Keratinocyte (primary cell): ENCODE measurements around the gene CSTB.

ENCODE experiments used
- EZH2 ChIP-seq: IDR thresholded peaks from one replicate; pipeline ENCODE4 v1.6.1; 2012; ENCODE audit warnings: inconsistent platforms, mild to moderate bottlenecking, low read length, moderate library complexity
- TF ChIP-seq, protein P1 (sequence below), 3 experiments: IDR thresholded peaks in 1 of 3; conservative IDR thresholded peaks in 1 of 3; optimal IDR thresholded peaks in 1 of 3; 2 replicates in 2 of 3; 3 replicates in 1 of 3; pipeline versions ENCODE3 to v1.5.1; 2011; ENCODE audit warnings: low read length in 3 of 3, mild to moderate bottlenecking in 3 of 3, moderate library complexity in 2 of 3, control low read depth in 1 of 3, inconsistent platforms in 1 of 3; ENCODE audit not compliant: insufficient read depth in 2 of 3; ENCODE audit errors: extremely low read depth in 1 of 3

DNA sequence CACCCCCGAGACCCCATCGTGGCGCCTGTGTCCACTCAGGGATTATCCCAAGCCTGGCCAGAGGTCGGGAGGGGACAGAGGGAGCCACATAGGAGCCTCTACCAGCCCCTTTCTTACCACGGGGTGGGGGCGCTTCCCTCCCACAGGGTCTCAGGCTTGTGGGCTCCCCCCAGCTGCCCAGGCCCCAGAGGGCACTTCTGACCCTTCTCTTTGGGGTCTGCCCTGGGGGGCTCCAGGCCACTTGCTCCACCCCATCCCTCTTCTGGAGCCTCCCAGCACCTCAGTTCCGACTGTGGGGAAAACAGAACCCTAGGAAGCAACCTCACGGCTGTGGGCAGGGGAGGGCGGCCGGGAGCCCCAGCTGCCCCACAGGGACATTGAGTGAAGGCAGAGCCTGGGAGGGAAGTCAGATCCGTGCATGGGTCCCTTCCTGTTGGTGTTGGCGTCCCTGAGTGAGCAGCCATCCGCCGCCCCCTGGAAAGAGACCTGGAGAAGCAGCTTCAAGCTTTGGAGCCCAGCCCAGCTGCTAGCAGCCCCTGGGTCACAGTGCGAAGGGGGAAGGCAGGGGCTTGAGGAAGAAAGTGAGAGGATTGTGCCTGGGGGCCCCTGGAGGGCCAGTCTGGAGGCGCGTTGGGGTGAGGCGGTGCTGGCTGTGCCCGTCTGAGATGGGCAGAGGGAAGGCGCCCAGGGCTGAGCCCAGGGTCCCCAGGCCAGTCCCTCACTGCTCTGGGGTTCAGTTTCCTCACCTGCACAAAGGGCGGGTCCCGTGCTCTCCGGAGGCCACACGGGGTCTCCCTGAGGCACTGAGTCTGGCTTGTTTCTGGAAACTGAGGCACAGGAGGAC is 35.4 kb upstream of the CSTB start:
- no peak for TF ChIP-seq EZH2
- TF ChIP-seq, protein P1, sequence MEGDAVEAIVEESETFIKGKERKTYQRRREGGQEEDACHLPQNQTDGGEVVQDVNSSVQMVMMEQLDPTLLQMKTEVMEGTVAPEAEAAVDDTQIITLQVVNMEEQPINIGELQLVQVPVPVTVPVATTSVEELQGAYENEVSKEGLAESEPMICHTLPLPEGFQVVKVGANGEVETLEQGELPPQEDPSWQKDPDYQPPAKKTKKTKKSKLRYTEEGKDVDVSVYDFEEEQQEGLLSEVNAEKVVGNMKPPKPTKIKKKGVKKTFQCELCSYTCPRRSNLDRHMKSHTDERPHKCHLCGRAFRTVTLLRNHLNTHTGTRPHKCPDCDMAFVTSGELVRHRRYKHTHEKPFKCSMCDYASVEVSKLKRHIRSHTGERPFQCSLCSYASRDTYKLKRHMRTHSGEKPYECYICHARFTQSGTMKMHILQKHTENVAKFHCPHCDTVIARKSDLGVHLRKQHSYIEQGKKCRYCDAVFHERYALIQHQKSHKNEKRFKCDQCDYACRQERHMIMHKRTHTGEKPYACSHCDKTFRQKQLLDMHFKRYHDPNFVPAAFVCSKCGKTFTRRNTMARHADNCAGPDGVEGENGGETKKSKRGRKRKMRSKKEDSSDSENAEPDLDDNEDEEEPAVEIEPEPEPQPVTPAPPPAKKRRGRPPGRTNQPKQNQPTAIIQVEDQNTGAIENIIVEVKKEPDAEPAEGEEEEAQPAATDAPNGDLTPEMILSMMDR (optimal IDR thresholded peaks at IDR 0.05 in 1 of 3, IDR thresholded peaks at IDR 0.05 in 1 of 3, conservative IDR thresholded peaks at IDR 0.05 in 1 of 3; ENCODE audit: extremely low read depth in 1 of 3, insufficient read depth in 2 of 3, low read length in 3 of 3), result no peak
